ENCODE results near the gene ROCK2.

Gene ROCK2

DNA sequence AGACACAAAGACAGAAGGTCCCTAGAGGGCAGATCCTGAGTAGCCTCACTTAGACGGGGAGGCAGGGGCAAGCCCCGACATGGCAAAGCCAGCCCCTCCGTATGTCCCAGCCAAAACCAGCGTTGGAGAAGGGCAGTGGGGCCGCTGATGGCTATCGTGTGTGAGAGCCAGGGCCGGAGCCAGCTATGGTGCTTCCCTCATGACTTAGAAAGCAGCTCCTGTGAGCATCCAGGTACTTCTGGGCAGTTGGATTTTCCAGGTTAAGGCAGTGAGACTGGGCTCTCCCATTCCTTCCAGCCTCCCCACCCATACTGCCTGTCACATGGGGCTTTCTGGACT is 31.2 kb upstream of the ROCK2 start:
- TF ChIP-seq TAF1 (IDR thresholded peaks at IDR 0.05; ENCODE audit: low read depth), result no peak
- TF ChIP-seq RAD21 (IDR thresholded peaks at IDR 0.05; ENCODE audit: low read depth), result no peak
- no peak for TF ChIP-seq CEBPB (IDR thresholded peaks at IDR 0.05)
- TF ChIP-seq, protein P1, sequence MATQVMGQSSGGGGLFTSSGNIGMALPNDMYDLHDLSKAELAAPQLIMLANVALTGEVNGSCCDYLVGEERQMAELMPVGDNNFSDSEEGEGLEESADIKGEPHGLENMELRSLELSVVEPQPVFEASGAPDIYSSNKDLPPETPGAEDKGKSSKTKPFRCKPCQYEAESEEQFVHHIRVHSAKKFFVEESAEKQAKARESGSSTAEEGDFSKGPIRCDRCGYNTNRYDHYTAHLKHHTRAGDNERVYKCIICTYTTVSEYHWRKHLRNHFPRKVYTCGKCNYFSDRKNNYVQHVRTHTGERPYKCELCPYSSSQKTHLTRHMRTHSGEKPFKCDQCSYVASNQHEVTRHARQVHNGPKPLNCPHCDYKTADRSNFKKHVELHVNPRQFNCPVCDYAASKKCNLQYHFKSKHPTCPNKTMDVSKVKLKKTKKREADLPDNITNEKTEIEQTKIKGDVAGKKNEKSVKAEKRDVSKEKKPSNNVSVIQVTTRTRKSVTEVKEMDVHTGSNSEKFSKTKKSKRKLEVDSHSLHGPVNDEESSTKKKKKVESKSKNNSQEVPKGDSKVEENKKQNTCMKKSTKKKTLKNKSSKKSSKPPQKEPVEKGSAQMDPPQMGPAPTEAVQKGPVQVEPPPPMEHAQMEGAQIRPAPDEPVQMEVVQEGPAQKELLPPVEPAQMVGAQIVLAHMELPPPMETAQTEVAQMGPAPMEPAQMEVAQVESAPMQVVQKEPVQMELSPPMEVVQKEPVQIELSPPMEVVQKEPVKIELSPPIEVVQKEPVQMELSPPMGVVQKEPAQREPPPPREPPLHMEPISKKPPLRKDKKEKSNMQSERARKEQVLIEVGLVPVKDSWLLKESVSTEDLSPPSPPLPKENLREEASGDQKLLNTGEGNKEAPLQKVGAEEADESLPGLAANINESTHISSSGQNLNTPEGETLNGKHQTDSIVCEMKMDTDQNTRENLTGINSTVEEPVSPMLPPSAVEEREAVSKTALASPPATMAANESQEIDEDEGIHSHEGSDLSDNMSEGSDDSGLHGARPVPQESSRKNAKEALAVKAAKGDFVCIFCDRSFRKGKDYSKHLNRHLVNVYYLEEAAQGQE (IDR thresholded peaks at IDR 0.05; ENCODE audit: low read depth), result no peak

DNA sequence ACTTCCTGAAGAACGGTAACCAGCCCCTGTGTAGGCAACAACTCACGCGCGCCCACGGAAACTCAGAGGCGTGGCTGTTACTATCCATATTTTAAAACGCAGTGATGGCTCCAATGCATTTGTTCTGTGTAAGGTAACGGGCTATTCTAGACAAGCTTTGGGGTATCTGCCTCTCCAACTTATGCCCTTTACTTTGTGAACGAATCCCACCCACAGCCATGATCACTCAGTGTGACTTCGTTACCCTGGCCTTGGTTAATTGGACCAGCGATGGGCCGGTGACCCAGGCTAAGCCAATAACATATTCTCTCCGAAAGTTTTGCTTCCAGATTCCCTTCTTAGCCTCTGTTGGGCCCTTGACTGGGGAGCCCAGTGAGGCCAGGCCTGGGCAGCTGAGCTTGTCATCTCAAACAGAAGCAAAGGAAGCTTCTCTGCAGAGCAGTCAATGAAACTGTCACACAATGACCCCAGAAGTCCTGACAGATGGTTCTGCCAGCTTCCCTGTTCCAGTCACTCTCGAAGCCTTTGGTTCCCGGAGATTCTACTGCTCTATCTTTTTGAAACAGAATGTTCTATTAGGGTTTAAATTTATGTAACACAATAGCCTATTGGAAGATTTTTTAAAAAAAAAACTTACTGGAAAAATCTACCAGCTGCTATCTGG is 30.7 kb upstream of the ROCK2 start:
- TF ChIP-seq, protein P2, sequence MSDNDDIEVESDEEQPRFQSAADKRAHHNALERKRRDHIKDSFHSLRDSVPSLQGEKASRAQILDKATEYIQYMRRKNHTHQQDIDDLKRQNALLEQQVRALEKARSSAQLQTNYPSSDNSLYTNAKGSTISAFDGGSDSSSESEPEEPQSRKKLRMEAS (IDR thresholded peaks at IDR 0.05), result no peak
- TF ChIP-seq EGR1 (IDR thresholded peaks at IDR 0.05) (no peak), NFIC (IDR thresholded peaks at IDR 0.05) (no peak), TAF1 (IDR thresholded peaks at IDR 0.05; ENCODE audit: low read depth) (no peak), FOXM1 (IDR thresholded peaks at IDR 0.05; ENCODE audit: borderline replicate concordance, low read depth) (no peak), TCF12 (IDR thresholded peaks at IDR 0.05; ENCODE audit: low read depth) (no peak), EP300 (IDR thresholded peaks at IDR 0.05; ENCODE audit: borderline replicate concordance) (no peak), CREB1 (IDR thresholded peaks at IDR 0.05; ENCODE audit: low read depth) (no peak), RAD21 (IDR thresholded peaks at IDR 0.05; ENCODE audit: low read depth) (no peak; the same call in 1 of the 2 replicates)

DNA sequence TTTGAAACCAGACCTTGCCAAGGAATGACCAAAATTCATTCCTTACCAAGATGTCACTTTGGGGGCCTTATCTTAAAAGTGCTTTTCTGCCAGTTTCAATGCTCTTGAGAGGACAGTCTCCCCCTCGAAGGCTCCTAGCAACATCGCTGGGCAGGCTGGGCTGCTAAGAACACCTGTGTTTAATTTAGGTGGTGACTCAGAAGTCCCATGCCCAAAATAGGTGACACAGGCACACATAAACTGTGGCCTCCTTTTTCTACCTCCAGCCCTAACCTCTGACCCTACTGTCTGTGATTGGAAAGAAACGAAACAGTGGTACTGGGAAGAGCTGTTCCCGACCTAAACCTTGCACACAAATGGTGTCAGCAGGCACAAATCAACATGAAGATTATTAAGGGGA is 28.7 kb upstream of the ROCK2 start:
- TF ChIP-seq CREB1 (IDR thresholded peaks at IDR 0.05; ENCODE audit: low read depth) (no peak), TAF1 (IDR thresholded peaks at IDR 0.05; ENCODE audit: low read depth) (no peak), TCF12 (IDR thresholded peaks at IDR 0.05; ENCODE audit: low read depth) (no peak), ZBTB7A (IDR thresholded peaks at IDR 0.05; ENCODE audit: low read depth) (no peak), FOXM1 (IDR thresholded peaks at IDR 0.05; ENCODE audit: borderline replicate concordance, low read depth) (no peak), EP300 (IDR thresholded peaks at IDR 0.05; ENCODE audit: borderline replicate concordance) (no peak), NFIC (IDR thresholded peaks at IDR 0.05) (no peak), EGR1 (IDR thresholded peaks at IDR 0.05) (no peak), CEBPB (IDR thresholded peaks at IDR 0.05) (no peak), TEAD4 (IDR thresholded peaks at IDR 0.05) (no peak), YY1 (IDR thresholded peaks at IDR 0.05; ENCODE audit: low read depth) (no peak)
- TF ChIP-seq, protein P1 (IDR thresholded peaks at IDR 0.05; ENCODE audit: low read depth), result no peak
- TF ChIP-seq, protein P2 (IDR thresholded peaks at IDR 0.05), result no peak
- TF ChIP-seq, protein P3, sequence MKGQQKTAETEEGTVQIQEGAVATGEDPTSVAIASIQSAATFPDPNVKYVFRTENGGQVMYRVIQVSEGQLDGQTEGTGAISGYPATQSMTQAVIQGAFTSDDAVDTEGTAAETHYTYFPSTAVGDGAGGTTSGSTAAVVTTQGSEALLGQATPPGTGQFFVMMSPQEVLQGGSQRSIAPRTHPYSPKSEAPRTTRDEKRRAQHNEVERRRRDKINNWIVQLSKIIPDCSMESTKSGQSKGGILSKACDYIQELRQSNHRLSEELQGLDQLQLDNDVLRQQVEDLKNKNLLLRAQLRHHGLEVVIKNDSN (IDR thresholded peaks at IDR 0.05), result no peak

DNA sequence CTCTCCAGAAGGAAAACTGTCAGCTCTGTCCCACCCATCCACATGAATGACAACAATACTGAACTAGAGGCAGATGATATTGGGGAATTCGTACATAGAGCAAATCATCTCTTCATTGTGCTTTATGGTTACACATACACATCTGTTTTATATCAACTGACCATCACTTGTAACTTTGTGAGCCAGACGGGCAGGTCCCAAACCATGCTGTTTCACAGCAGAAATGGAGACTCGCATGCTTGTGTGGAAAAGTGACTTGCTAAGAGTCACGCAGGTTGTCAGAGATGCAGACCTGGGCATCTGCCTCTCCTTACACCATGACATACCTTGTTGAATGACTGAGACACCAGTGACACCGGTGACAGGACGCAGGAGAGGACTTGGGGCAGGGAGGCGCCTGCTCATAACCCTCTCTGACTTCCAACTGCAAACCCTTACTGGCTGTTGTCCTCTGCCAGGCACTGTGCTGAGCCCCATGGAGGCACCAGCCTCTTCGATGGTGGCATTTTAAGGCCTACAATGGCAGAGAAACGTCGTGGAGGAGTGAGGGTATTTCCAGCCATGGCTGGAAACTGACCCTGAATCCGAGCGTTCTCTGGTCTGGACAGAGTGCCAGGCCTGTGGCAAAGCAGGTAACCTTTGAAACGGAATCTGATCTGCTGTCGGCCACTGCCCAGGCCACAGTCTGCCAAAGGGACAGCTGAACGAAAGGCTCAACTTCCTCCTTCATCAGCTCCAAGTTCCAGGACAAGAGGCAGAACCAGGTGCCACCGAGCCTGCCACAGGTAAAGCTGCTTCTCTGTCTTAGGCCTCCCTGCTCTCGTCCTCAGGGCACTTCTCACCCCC is 26.9 kb upstream of the ROCK2 start:
- TF ChIP-seq TEAD4 (IDR thresholded peaks at IDR 0.05) (no peak), CEBPB (IDR thresholded peaks at IDR 0.05) (no peak), EGR1 (IDR thresholded peaks at IDR 0.05) (no peak), YY1 (IDR thresholded peaks at IDR 0.05; ENCODE audit: low read depth) (no peak), CREB1 (IDR thresholded peaks at IDR 0.05; ENCODE audit: low read depth) (no peak), RAD21 (IDR thresholded peaks at IDR 0.05; ENCODE audit: low read depth) (no peak), ZBTB7A (IDR thresholded peaks at IDR 0.05; ENCODE audit: low read depth) (no peak), TAF1 (IDR thresholded peaks at IDR 0.05; ENCODE audit: low read depth) (no peak), TCF12 (IDR thresholded peaks at IDR 0.05; ENCODE audit: low read depth) (no peak), NFIC (IDR thresholded peaks at IDR 0.05) (no peak), FOXM1 (IDR thresholded peaks at IDR 0.05; ENCODE audit: borderline replicate concordance, low read depth) (no peak), EP300 (IDR thresholded peaks at IDR 0.05; ENCODE audit: borderline replicate concordance) (no peak)
- TF ChIP-seq, protein P2 (IDR thresholded peaks at IDR 0.05), result no peak
- TF ChIP-seq, protein P1 (IDR thresholded peaks at IDR 0.05; ENCODE audit: low read depth), result no peak
- TF ChIP-seq, protein P3 (IDR thresholded peaks at IDR 0.05), result no peak

Measured in Ishikawa (cell line).